Subcutaneous abdominal adipose tissue (tissue), 5 donors: Measurements from ENCODE around the gene CSHL1.

Source experiments
- H3K27ac ChIP-seq: one replicate; pipeline ENCODE4 v1.7.0; 2013; ENCODE audit warnings: low read depth, mild to moderate bottlenecking, inconsistent platforms, low read length, moderate library complexity
- H3K27me3 ChIP-seq, 5 donors: one replicate each; pipeline ENCODE4 v1.7.0; 2013; ENCODE audit warnings: low read length in 5 of 5, inconsistent platforms in 1 of 5; ENCODE audit not compliant: control insufficient read depth in 5 of 5, insufficient read depth in 4 of 5
- H3K36me3 ChIP-seq, 5 donors: one replicate each; pipeline ENCODE4 v1.7.0; 2013; ENCODE audit warnings: low read length in 5 of 5; ENCODE audit not compliant: control insufficient read depth in 5 of 5, insufficient read depth in 5 of 5
- H3K4me1 ChIP-seq, 5 donors: one replicate each; pipeline ENCODE4 v1.7.0; 2013; ENCODE audit warnings: low read length in 5 of 5, mild to moderate bottlenecking in 3 of 5, moderate library complexity in 1 of 5; ENCODE audit not compliant: control insufficient read depth in 5 of 5, insufficient read depth in 5 of 5
- H3K4me3 ChIP-seq, 5 donors: one replicate each; pipeline ENCODE4 v1.7.0; 2013; ENCODE audit warnings: low read length in 5 of 5, low read depth in 1 of 5
- H3K9ac ChIP-seq, 5 donors: one replicate each; pipeline ENCODE4 v1.7.0; 2013; ENCODE audit warnings: low read length in 5 of 5, mild to moderate bottlenecking in 4 of 5, moderate library complexity in 3 of 5
- H3K9me3 ChIP-seq, 5 donors: one replicate each; pipeline ENCODE4 v1.7.0; 2013; ENCODE audit warnings: low read length in 5 of 5; ENCODE audit not compliant: control insufficient read depth in 5 of 5
- donor health status: healthy.
- donor health status: healthy.
- donor health status: healthy.
- donor health status: healthy.
- donor health status: healthy.

Gene CSHL1

GRCh38 chr17:63948521-63948920 is 37.5 kb upstream of the CSHL1 start:
- H3K4me1 ChIP-seq, result peaks cover 0 to 16% (median 5%) of the 10 kb centered on the region in 5 donors
- no peak overlapping the region for H3K4me3 ChIP-seq
- peaks cover 0 to 16% (median 6%) of the 10 kb centered on the region in 5 donors for H3K27me3 ChIP-seq
- no peak overlapping the region for H3K9ac ChIP-seq
- no peaks in the 10 kb centered on the region for H3K9me3 ChIP-seq
- peaks cover 0 to 58% (median 36%) of the 10 kb centered on the region in 5 donors for H3K36me3 ChIP-seq
- H3K27ac ChIP-seq, result no peak overlapping the region

DNA sequence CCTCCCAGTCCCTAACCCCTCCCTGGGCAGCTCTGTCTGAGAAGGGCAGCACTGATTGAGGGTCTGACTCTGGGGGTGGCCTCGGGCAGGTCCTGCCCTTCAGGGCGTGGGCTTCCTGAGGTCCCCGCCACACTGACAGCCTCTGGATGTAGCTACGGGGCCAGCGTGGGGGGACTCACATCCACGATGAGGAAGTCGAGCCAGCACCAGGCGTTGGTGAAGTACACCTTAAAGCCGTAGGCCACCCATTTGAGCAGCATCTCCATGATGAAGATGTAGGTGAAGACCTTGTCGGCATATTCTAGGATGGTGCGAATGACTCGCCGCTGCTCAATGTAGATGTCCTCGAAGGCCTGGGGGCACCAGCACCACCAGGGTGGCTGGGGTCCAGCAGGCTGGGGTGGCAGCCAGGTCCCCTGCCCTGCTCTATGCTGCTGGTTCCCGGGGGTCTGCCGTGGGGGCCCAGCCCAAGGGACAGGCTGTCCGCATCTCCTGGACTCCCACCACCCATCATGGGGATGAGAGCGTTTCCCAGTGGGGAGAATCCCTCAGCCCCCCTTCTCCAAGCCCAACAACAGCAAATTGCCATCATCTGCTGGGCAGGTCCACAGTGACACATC is 36.8 kb upstream of the CSHL1 start:
- no peak overlapping the region for H3K9ac ChIP-seq
- peaks cover 0 to 16% (median 6%) of the 10 kb centered on the region in 5 donors for H3K27me3 ChIP-seq
- H3K4me1 ChIP-seq, result peaks cover 0 to 16% (median 5%) of the 10 kb centered on the region in 5 donors
- no peaks in the 10 kb centered on the region for H3K9me3 ChIP-seq
- H3K4me3 ChIP-seq, result no peak overlapping the region
- peaks cover 0 to 64% (median 41%) of the 10 kb centered on the region in 5 donors for H3K36me3 ChIP-seq
- no peak overlapping the region for H3K27ac ChIP-seq

- Histone ChIP-seq H3K9ac (no peak overlapping the region), H3K27ac (no peak overlapping the region), H3K4me3 (no peak overlapping the region), H3K27me3 (peaks cover 0 to 14% (median 6%) of the 10 kb centered on the region in 5 donors), H3K36me3 (peaks cover 0 to 68% (median 49%) of the 10 kb centered on the region in 5 donors), H3K9me3 (no peaks in the 10 kb centered on the region), H3K4me1 (peaks cover 0 to 16% (median 5%) of the 10 kb centered on the region in 5 donors)
These were observed 35.6 kb upstream of the CSHL1 start for GRCh38 chr17:63946440-63947363.

DNA sequence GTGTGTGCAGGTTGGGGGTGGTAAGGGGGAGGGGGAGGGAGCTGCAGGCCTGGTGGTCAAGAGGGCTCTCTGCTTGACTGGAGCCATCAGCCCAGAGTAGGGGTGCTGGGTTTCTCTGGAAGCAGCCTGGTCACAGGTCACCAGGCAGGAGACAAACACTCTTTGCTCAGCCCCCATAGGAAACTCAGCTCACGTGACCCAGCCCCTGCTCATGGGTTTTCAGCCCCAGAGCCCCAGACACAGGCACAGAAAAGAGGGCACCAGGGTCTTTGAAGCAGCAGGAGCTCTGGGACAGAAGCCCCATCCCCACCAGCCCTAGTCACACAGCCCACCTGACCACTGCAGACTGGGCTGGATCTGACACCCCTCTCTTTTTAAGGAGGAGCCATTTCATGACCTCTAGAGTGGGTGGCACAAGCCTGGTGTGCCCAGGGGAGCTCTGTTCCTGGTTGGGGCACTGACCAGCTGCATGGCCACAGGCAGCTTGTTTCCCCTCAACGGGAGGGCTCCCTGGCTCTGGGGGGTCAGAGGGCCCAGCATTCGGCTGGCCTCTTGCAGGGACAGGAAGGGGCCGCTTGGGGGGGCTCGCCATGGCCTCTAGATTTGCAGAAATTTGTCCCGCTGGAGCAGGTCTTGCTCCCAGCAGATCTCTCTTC is 34.9 kb upstream of the CSHL1 start:
- H3K4me3 ChIP-seq, result no peak overlapping the region
- H3K27ac ChIP-seq, result no peak overlapping the region
- H3K36me3 ChIP-seq, result peaks cover 0 to 68% (median 48%) of the 10 kb centered on the region in 5 donors
- peaks cover 0 to 10% (median 4%) of the 10 kb centered on the region in 5 donors for H3K27me3 ChIP-seq
- H3K9me3 ChIP-seq, result no peaks in the 10 kb centered on the region
- H3K4me1 ChIP-seq, result peaks cover 0 to 16% (median 5%) of the 10 kb centered on the region in 5 donors
- no peak overlapping the region for H3K9ac ChIP-seq

GRCh38 chr17:63944736-63945499 is 33.9 kb upstream of the CSHL1 start:
- Histone ChIP-seq H3K9ac (no peak overlapping the region), H3K27ac (no peak overlapping the region), H3K27me3 (peaks cover 0 to 8% (median 3%) of the 10 kb centered on the region in 5 donors), H3K4me3 (no peak overlapping the region), H3K9me3 (no peaks in the 10 kb centered on the region), H3K4me1 (peaks cover 0 to 15% (median 4%) of the 10 kb centered on the region in 5 donors), H3K36me3 (peaks cover 0 to 71% (median 50%) of the 10 kb centered on the region in 5 donors)

GRCh38 chr17:63943745-63944144 is 32.7 kb upstream of the CSHL1 start:
- Histone ChIP-seq H3K4me1 (peaks cover 0 to 23% (median 5%) of the 10 kb centered on the region in 5 donors), H3K36me3 (peaks cover 0 to 75% (median 45%) of the 10 kb centered on the region in 5 donors), H3K27ac (no peak overlapping the region), H3K9ac (no peak overlapping the region), H3K4me3 (no peak overlapping the region), H3K9me3 (no peaks in the 10 kb centered on the region), H3K27me3 (peaks cover 0 to 3% (median 0%) of the 10 kb centered on the region in 5 donors)

DNA sequence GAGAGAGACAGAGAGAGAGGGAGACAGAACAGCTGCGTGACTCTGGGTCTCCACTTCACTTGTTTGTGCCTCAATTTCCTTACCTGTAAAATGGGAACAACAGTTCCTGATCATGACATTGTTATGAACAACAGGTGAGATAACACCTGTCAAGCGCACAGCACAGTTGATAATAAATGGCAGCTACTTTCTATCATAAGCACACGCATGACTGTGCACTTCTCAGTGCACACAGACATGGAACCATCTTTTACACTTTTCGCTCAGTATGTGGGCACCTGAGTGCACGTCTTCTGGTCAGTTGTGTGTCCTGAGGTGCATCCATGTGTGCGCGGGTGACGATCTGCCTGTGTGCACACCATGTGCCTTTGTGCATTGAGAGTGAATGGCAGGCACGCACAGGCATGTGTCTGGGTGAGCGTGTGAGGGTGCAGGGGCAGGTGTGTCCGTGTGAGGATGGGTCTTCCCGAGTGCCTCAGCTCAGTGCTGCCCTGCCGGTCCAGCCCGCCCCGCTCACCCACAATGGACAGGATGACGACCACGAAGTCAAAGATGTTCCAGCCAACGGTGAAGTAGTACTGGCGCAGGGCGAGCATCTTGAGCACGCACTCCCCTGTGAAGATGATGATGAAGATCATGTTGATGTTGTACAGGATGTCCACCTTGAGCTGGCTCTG is 31.4 kb upstream of the CSHL1 start:
- H3K4me1 ChIP-seq, result peaks cover 0 to 30% (median 5%) of the 10 kb centered on the region in 5 donors
- H3K36me3 ChIP-seq, result peaks cover 0 to 66% (median 40%) of the 10 kb centered on the region in 5 donors
- no peak overlapping the region for H3K4me3 ChIP-seq
- H3K9ac ChIP-seq, result no peak overlapping the region
- no peaks in the 10 kb centered on the region for H3K9me3 ChIP-seq
- H3K27ac ChIP-seq, result no peak overlapping the region
- peaks cover 0 to 3% (median 0%) of the 10 kb centered on the region in 5 donors for H3K27me3 ChIP-seq

DNA sequence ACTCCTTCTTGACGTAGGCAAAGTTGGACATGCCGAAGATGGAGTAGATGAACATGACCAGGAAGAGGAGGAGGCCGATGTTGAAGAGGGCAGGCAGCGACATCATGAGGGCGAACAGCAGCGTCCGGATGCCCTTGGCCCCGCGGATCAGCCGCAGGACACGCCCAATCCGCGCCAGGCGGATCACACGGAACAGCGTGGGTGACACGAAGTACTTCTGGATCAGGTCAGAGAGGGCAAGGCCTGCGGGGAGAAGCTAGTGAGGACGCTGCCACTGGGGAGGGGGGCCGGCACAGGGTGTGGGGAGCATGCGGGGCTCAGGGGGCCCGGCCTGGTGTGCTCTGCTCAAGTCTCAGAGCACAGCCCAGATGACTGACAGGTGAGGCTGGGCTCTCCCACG is 30.7 kb upstream of the CSHL1 start:
- peaks cover 0 to 26% (median 4%) of the 10 kb centered on the region in 5 donors for H3K4me1 ChIP-seq
- peaks cover 0 to 66% (median 40%) of the 10 kb centered on the region in 5 donors for H3K36me3 ChIP-seq
- no peak overlapping the region for H3K9ac ChIP-seq
- no peak overlapping the region for H3K27ac ChIP-seq
- H3K9me3 ChIP-seq, result no peaks in the 10 kb centered on the region
- H3K27me3 ChIP-seq, result no peaks in the 10 kb centered on the region
- H3K4me3 ChIP-seq, result no peak overlapping the region

DNA sequence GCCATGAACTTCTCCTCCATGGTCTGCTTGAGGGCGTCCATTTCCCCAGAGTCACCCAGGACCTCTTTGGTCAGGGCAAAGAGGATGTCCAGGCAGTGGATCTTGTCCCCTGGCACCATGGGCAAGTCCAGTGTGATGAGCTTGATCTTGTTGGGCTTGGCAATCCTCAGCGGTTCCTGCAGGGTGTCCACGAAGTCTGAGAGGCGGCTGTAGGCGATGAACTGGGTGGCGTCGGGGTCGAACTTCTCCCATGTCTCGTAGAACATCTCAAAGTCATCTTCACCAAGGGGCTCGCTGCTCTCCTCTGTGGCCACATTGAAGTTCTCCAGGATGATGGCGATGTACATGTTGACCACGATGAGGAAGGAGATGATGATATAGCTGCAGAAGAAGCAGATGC is 30.1 kb upstream of the CSHL1 start:
- no peak overlapping the region for H3K4me3 ChIP-seq
- H3K9me3 ChIP-seq, result no peaks in the 10 kb centered on the region
- no peak overlapping the region for H3K27ac ChIP-seq
- peaks cover 0 to 21% (median 0%) of the 10 kb centered on the region in 5 donors for H3K4me1 ChIP-seq
- no peak overlapping the region for H3K9ac ChIP-seq
- H3K36me3 ChIP-seq, result peaks cover 0 to 63% (median 40%) of the 10 kb centered on the region in 5 donors
- H3K27me3 ChIP-seq, result no peaks in the 10 kb centered on the region
